Retinal pigment epithelial cell (primary cell): ENCODE data around the gene OPRM1.

ENCODE experiments used
- DNase-seq: peaks from one replicate; pipeline ENCODE4 v3.0.0-alpha.2; 2010; ENCODE audit warnings: low read depth
- H3K4me3 ChIP-seq: 2 replicates; pipeline ENCODE4 v1.5.1; 2011; ENCODE audit warnings: mild to moderate bottlenecking, low read length, control low read depth, moderate library complexity
- TF ChIP-seq, protein P1 (sequence below): conservative IDR thresholded peaks from 2 replicates; pipeline ENCODE4 v1.5.1; 2011; ENCODE audit warnings: low read depth, low read length, control low read depth, inconsistent platforms

Gene OPRM1

DNA sequence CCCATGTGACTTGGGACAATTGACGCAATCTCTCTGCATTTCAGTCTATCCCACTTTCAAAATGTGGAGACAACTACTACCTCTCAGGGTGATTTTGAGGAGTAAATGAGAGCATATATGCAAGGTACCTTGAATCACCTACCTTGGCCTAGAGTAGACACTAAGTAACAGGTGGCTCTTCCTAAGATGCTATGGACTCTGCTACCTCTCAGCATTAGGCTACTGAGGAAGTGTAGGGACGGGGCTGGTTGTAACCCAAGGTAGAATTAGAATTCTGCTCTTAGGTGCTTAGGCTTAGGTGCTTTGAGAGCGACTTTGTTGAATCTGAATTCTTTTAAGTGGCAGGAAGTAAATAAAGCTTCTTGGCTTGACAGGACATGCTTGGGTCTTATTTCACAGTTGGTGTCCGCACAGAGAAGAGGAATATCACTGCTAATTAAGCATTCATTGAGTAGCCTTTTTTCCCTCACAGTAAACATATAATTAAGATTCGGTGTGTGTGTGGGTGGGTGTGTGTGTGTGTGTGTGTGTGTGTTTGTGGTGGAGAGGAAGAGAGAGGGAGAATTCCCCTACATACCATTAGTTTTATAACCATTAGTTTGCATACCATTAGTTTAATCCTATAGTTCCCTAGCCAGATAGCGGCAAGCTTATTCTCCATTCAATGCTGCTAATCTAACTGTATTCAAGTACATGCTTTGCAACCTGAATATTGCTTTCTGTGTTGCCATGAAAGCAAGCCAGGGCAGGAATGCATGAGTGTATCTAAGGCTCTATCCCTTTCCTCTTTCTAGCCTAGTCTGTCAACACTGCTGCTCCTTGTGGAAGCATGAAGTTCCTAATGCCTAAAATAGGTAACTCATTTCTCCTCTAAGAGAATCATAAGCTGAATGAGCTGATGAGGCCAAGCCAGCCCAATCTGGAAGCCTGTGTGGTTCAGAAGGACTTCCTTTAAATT lies 205.0 kb downstream of the OPRM1 start:
- no peak overlapping the region for H3K4me3 ChIP-seq
- DNase-seq = peak; percentile 51
- TF ChIP-seq, protein P1, sequence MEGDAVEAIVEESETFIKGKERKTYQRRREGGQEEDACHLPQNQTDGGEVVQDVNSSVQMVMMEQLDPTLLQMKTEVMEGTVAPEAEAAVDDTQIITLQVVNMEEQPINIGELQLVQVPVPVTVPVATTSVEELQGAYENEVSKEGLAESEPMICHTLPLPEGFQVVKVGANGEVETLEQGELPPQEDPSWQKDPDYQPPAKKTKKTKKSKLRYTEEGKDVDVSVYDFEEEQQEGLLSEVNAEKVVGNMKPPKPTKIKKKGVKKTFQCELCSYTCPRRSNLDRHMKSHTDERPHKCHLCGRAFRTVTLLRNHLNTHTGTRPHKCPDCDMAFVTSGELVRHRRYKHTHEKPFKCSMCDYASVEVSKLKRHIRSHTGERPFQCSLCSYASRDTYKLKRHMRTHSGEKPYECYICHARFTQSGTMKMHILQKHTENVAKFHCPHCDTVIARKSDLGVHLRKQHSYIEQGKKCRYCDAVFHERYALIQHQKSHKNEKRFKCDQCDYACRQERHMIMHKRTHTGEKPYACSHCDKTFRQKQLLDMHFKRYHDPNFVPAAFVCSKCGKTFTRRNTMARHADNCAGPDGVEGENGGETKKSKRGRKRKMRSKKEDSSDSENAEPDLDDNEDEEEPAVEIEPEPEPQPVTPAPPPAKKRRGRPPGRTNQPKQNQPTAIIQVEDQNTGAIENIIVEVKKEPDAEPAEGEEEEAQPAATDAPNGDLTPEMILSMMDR = no peak

DNA sequence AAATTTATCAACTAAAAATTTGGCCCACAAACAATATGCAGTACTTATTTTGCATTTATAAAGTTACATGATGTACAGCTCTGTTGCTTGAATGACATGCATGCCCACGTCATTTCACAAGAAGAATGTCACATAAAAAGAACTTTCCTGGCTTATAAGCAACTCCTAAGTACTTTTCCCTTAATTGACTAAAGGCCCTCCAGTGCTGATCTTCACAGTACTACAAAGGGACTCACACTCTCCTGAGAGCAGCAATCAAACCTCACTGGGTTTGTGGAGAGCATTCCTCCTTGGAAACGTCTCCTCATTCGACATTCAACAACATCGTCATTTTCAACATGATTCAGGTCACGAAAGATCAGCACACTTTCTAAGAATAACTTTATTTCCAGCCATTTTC lies 206.5 kb downstream of the OPRM1 start:
- no peak for DNase-seq
- H3K4me3 ChIP-seq = no peak overlapping the region
- TF ChIP-seq, protein P1 = no peak

DNA sequence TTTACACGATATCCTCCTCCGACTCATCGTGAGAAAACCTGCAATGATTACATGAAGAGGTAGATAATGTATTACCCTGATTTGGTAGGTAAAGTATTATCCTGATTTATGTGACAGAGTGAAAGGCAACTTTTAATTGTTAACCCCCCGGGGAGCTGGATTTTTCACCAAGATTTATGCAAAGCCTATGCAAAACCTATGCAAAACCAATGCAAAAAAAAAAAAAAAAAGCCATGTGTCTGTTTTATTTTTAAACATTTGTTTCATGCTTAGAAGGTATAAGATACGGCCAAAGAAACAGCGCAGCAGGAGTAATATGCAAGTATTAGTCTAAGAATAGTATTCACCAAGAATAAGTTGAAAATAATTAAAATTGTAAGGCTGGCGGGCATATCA lies 207.7 kb downstream of the OPRM1 start:
- peak overlapping the region; percentile 60 for H3K4me3 ChIP-seq
- TF ChIP-seq, protein P1 = no peak
- no peak for DNase-seq

DNA sequence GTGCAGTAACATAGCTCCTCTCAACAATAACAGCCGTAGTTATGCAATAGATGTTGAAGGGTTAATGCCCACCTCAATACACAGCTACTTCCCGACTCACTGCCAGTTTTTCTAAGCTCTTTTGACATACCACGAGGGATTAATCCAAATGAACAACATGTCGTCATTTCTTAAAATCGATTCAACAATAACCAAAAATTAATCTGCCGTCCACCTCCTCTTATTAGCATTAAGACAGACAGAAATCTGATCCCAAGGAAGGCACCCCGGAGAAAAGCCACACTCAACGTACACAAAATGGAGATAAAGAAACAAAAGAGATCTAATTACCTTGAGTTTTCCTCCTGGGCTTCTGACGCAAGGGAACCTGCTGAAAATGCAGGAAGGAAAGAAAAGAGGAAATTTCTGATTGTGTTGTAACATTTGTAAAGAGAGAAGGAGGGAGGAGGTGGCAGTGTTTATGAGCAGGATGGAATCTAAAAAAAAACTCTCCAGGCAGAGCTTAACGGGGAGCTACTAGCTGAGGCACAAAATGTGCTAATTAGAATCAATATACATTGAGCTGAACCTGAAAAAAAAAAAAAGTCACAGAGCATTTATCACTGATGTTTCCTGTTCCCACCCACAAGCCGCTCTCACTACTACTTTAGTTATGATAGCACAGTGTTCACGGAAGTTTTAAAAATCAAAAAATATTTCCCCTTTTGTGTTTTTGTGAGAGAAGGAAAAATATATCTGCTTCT lies 208.2 kb downstream of the OPRM1 start:
- DNase-seq = peak; percentile 90
- TF ChIP-seq, protein P1 = no peak
- peak overlapping the region; percentile 60 for H3K4me3 ChIP-seq

DNA sequence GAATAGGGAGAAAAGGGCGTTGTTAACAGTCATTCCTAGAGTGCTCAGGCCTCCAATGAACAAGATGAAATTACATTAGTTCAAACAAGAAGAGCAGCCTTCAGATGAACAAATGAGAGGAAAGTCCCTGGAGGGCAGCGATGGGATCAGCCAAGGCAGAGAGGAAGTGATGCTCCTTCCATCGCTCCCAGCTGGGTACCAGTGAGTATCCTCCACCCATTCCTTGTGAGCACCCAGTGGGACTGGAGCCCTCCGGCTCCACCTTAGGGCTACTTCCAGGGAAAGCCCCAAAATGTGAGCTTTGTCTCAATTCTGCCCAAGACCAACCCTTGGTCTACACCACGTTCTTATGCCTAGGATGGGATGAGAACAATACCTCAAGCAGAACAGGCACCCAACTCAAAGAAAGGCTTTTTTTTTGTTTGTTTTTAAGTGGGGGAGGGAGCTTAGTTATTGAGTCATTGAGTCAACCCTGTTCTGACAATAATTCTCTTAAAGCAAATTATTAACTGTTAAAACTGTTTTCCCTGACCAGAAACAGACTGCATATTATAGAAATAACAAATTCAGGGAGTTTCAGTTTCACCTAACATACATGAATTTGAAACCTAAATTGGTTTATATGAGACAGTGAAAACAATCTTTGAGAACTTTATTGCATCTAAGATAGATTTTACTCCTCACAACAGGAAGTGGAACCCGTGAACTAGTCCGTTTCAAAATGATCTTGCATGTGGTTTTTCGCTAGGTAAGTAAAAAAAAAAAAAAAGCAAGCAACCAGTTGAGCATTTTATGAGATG lies 210.7 kb downstream of the OPRM1 start:
- DNase-seq = no peak
- no peak overlapping the region for H3K4me3 ChIP-seq
- TF ChIP-seq, protein P1 = no peak

DNA sequence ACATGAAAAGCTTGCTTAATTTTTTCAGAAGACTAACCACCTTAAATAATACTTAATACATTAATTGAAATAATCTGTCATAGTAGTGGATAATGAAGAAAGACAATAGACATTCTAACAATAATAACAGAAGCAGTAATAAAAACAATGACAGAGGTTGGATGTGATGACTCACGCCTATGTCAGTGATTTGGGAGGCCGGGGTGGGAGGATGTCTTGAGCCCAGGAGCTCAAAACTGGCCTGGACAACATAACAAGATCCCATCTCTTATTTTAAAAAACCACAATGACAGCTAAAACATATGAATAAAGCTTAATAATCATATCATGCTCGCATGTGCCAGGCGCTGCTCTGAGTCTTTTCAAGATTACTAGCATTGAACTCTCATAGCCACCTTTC lies 212.1 kb downstream of the OPRM1 start:
- no peak for DNase-seq
- TF ChIP-seq, protein P1 = no peak
- no peak overlapping the region for H3K4me3 ChIP-seq
